GM12878 (cell line): ENCODE measurements around the gene SNCG. TPM values are rescaled to one million over a fixed set of nuclear protein-coding genes. Genes with fewer than 3 reads are reported as not detected.

Experiments used
- ATAC-seq: fragments of 200-7000 bp; cut with Tn5 transposase; 3 replicates; pipeline ENCODE4 v1.9.1; 2020; ENCODE audit warnings: mild to moderate bottlenecking, moderate library complexity
- BruUV-seq: library from RNA; stranded (reverse); fragments of 400-500 nt; replicated peaks from 2 replicates; lab custom pipeline; 2021; lab: Mats Ljungman, UMichigan
- CTCF ChIA-PET: fragments of 300-600 bp; sonication (Branson Sonifier 250); formaldehyde crosslinking; extraction: SDS; loops from one replicate; lab custom pipeline; 2021; ENCODE audit warnings: inconsistent platforms; lab: Yijun Ruan, JAX
- POLR2A ChIA-PET: fragments of 350-600 bp; formaldehyde crosslinking; extraction: SDS; loops from one replicate; lab custom pipeline; 2021; ENCODE audit warnings: inconsistent platforms; lab: Charles Lee
- RAD21 ChIA-PET: fragments of 300-600 bp; sonication (Branson Sonifier 250); formaldehyde crosslinking; loops from one replicate; lab custom pipeline; 2023; ENCODE audit warnings: antibody characterized with exemption; ENCODE audit not compliant: unreplicated experiment; lab: Charles Lee
- SMC1A ChIA-PET: fragments of 300-600 bp; sonication (Branson Sonifier 250); formaldehyde crosslinking; loops from one replicate; lab custom pipeline; 2023; ENCODE audit not compliant: unreplicated experiment, uncharacterized antibody; lab: Charles Lee
- DNase-seq: peaks from one replicate; pipeline ENCODE4 v3.0.0-alpha.2; 2011; ENCODE audit warnings: low read depth, low spot score
- FAIRE-seq: peaks from 3 replicates; lab custom pipeline; 2011; peaks lifted over from hg19 to GRCh38; lab: Jason Lieb, UNC
- H2AFZ ChIP-seq: 2 replicates; pipeline ENCODE4 v1.6.0; 2011; ENCODE audit warnings: low read depth, low read length, control low read depth; ENCODE audit not compliant: control insufficient read depth
- H3K27ac ChIP-seq: 2 replicates; pipeline ENCODE4 v1.5.1; 2011; ENCODE audit warnings: control low read depth; ENCODE audit not compliant: control insufficient read depth, insufficient read depth
- H3K27me3 ChIP-seq, 2 experiments: replicated peaks in 1 of 2; 2 replicates each; pipeline versions ENCODE4 v1.6.0 to v1.6.1; 2011; ENCODE audit warnings: low read length in 1 of 2; ENCODE audit not compliant: control insufficient read depth in 2 of 2, insufficient read depth in 2 of 2
- H3K36me3 ChIP-seq, 2 experiments: 2 replicates each; pipeline ENCODE4 v1.5.1; 2011; ENCODE audit warnings: low read length in 1 of 2; ENCODE audit not compliant: control insufficient read depth in 2 of 2, insufficient read depth in 2 of 2
- H3K4me1 ChIP-seq: 2 replicates; pipeline ENCODE4 v1.6.1; 2011; ENCODE audit warnings: mild to moderate bottlenecking, low read length, moderate library complexity, mixed read lengths; ENCODE audit not compliant: control insufficient read depth, insufficient read depth
- H3K4me2 ChIP-seq: 2 replicates; pipeline ENCODE4 v1.6.0; 2011; ENCODE audit warnings: control low read depth; ENCODE audit not compliant: control insufficient read depth, insufficient read depth
- H3K4me3 ChIP-seq: fragments of 200-600 bp; sonication (generic); 2 replicates; pipeline ENCODE4 v1.5.1; 2016
- H3K79me2 ChIP-seq: 2 replicates; pipeline ENCODE4 v1.6.0; 2011; ENCODE audit warnings: low read length; ENCODE audit not compliant: control insufficient read depth, insufficient read depth
- H3K9ac ChIP-seq: 2 replicates; pipeline ENCODE4 v1.8.0; 2011; ENCODE audit warnings: low read length, control low read depth, mixed read lengths; ENCODE audit not compliant: control insufficient read depth, insufficient read depth
- H3K9me3 ChIP-seq: replicated peaks from 3 replicates; pipeline ENCODE4 v1.5.1; 2011; ENCODE audit warnings: mild to moderate bottlenecking, low read length; ENCODE audit not compliant: control insufficient read depth, insufficient read depth
- H4K20me1 ChIP-seq: 2 replicates; pipeline ENCODE4 v1.6.0; 2011; ENCODE audit not compliant: control insufficient read depth, insufficient read depth
- CEBPB ChIP-seq, 2 experiments: fragments of 150-350 bp in 1 of 2; IDR thresholded peaks; 2 replicates each; pipeline ENCODE4 v1.6.1; 2012 to 2014; ENCODE audit warnings: low read depth in 2 of 2, low read length in 2 of 2, borderline replicate concordance in 1 of 2, inconsistent platforms in 1 of 2
- FOXM1 ChIP-seq: IDR thresholded peaks from 2 replicates; pipeline ENCODE4 v1.6.1; 2012; ENCODE audit warnings: low read depth, mild to moderate bottlenecking, inconsistent platforms, low read length, moderate library complexity
- IKZF2 ChIP-seq, 2 experiments: fragments of 450-650 bp; IDR thresholded peaks; 2 replicates each; pipeline ENCODE4 v1.6.1; 2017; ENCODE audit warnings: mild to moderate bottlenecking in 2 of 2, moderate library complexity in 2 of 2
- LARP7 ChIP-seq: fragments of 450-650 bp; IDR thresholded peaks from 2 replicates; pipeline ENCODE4 v1.6.1; 2017; ENCODE audit warnings: mild to moderate bottlenecking
- RAD21 ChIP-seq: IDR thresholded peaks from 2 replicates; pipeline ENCODE4 v1.6.1; 2011; ENCODE audit warnings: mild to moderate bottlenecking, low read depth, low read length, moderate library complexity; ENCODE audit not compliant: insufficient read depth
- ZBED1 ChIP-seq: IDR thresholded peaks from 2 replicates; pipeline ENCODE4 v1.6.1; 2016; ENCODE audit warnings: borderline replicate concordance
- WGBS: methylation state at CpG from one replicate; pipeline ENCODE4 v1.1.6; 2016; ENCODE audit warnings: low lambda C conversion rate; ENCODE audit not compliant: insufficient replicate concordance, insufficient coverage; ENCODE audit errors: missing lambda C conversion rate; 5-methylcytosine and 5-hydroxymethylcytosine counted together
- in situ Hi-C: fragments of 300-500 bp; cut with MboI; formaldehyde crosslinking; loops from 9 replicates; pipeline ENCODE4 v1.14.3; 2018; ENCODE audit warnings: mixed read lengths
- intact Hi-C: fragments of 100-400 bp; cut with micrococcal nuclease; formaldehyde crosslinking; loops from one replicate; pipeline ENCODE4 v1.14.2; 2022; ENCODE audit not compliant: unreplicated experiment
- polyA plus RNA-seq, 11 experiments: library from polyadenylated mRNA; depleted of rRNA in 4 of 11; unstranded in 6 of 11; stranded (reverse) in 5 of 11; fragments of >200 nt; fragmentation: Nextera tagmentation in 4 of 11; fragmentation: Illumina TruSeq in 1 of 11; extraction: Ambion mirVana in 4 of 11; extraction: Trizol in 1 of 11; gene quantifications; 1 replicate in 1 of 11; 2 replicates in 10 of 11; pipeline versions ENCODE4 v1.2.1 to v1.2.3, GENCODE V29; 2011 to 2016; ENCODE audit warnings: inconsistent platforms in 2 of 11, missing spikeins in 2 of 11, low read depth in 1 of 11
- total RNA-seq, 4 experiments: library from RNA; depleted of rRNA in 3 of 4; stranded (reverse); fragments of >200 nt in 3 of 4; fragmentation: Illumina TruSeq in 1 of 4; extraction: Trizol in 1 of 4; gene quantifications; 2 replicates each; pipeline versions ENCODE4 v1.2.1 to v1.2.3, GENCODE V29; 2013 to 2021

Gene SNCG
- total and polyA plus RNA-seq, 10 of the 15 experiments (the other 5 are each of a cell fraction or from before 2014, with no cell fraction given): 0.22 to 1.3 (median 0.42) TPM; not detected in 6

- intact Hi-C loops: no loop called here
- H4K20me1 ChIP-seq: no peaks in the 10 kb centered on the region
- no TSS peak for BruUV-seq
- ChIA-PET CTCF (no interaction called here), RAD21 (no interaction called here), SMC1A (no interaction called here), POLR2A (no interaction called here)
- H3K9me3 ChIP-seq: no peaks in the 10 kb centered on the region; the same call in 2 of the 3 replicates
- FAIRE-seq (no peak), DNase-seq (no peak), ATAC-seq (no peak)
- TF ChIP-seq IKZF2 (IDR thresholded peaks at IDR 0.05) (no peak), ZBED1 (no peak), LARP7 (no peak), FOXM1 (no peak), CEBPB (IDR thresholded peaks at IDR 0.05; ENCODE audit: borderline replicate concordance in 1 of 2, low read depth in 2 of 2, low read length in 2 of 2) (no peak), RAD21 (no peak)
- no peak overlapping the region for H2AFZ ChIP-seq
- H3K27me3 ChIP-seq: no peaks in the 10 kb centered on the region
- no peaks in the 10 kb centered on the region for H3K79me2 ChIP-seq
- H3K4me3 ChIP-seq: no peak overlapping the region
- WGBS: 33% methylated on average over 12 of the region's 15 CpGs
- in situ Hi-C loops: no loop called here
- H3K27ac ChIP-seq: no peak overlapping the region
- H3K4me1 ChIP-seq: peaks cover 3% of the 10 kb centered on the region; the same call in 1 of the 2 replicates
- no peak overlapping the region for H3K9ac ChIP-seq
- no peak overlapping the region for H3K4me2 ChIP-seq
- no peaks in the 10 kb centered on the region for H3K36me3 ChIP-seq
Measured at GRCh38 chr10:86953747-86954680, 4.4 kb upstream of the SNCG start.
